Neural progenitor cell (in vitro differentiated cells): Measurements from ENCODE around the gene SENP1. TPM values are rescaled to one million over a fixed set of nuclear protein-coding genes. Genes with fewer than 3 reads are reported as not detected.

Experiments used
- DNase-seq: peaks from one replicate; pipeline ENCODE4 v3.0.0-alpha.2; 2016; ENCODE audit warnings: low spot score
- H2AFZ ChIP-seq: fragments of 200-600 bp; sonication (generic); replicated peaks from 2 replicates; pipeline ENCODE4 v1.6.1; 2016; ENCODE audit warnings: antibody characterized with exemption
- H3F3A ChIP-seq: fragments of 200-600 bp; sonication (generic); 2 replicates; pipeline ENCODE4 v1.6.1; 2016; ENCODE audit warnings: antibody characterized with exemption, low read depth
- H3K27ac ChIP-seq: fragments of 200-600 bp; sonication (generic); 2 replicates; pipeline ENCODE4 v1.5.1; 2016; ENCODE audit warnings: mild to moderate bottlenecking
- H3K27me3 ChIP-seq: fragments of 200-600 bp; sonication (generic); 2 replicates; pipeline ENCODE4 v1.6.1; 2016; ENCODE audit warnings: mild to moderate bottlenecking, moderate library complexity
- H3K36me3 ChIP-seq: fragments of 200-600 bp; sonication (generic); 2 replicates; pipeline ENCODE4 v1.5.1; 2016
- H3K4me1 ChIP-seq: fragments of 200-600 bp; sonication (generic); 2 replicates; pipeline ENCODE4 v1.6.1; 2016; ENCODE audit warnings: mixed run types
- H3K4me2 ChIP-seq: fragments of 200-600 bp; sonication (generic); 2 replicates; pipeline ENCODE4 v1.6.1; 2016
- H3K4me3 ChIP-seq: fragments of 200-600 bp; sonication (generic); 2 replicates; pipeline ENCODE4 v1.5.1; 2016
- H3K79me2 ChIP-seq: fragments of 200-600 bp; sonication (generic); 2 replicates; pipeline ENCODE4 v1.6.1; 2016; ENCODE audit warnings: low read depth
- H3K9ac ChIP-seq: fragments of 200-600 bp; sonication (generic); 2 replicates; pipeline ENCODE4 v1.6.1; 2016
- H3K9me3 ChIP-seq: fragments of 200-600 bp; sonication (generic); 2 replicates; pipeline ENCODE4 v1.5.1; 2016; ENCODE audit warnings: low read depth
- H4K20me1 ChIP-seq: fragments of 200-600 bp; sonication (generic); 2 replicates; pipeline ENCODE4 v1.6.1; 2016; ENCODE audit warnings: low read depth
- H3K27ac Mint-ChIP-seq: 3 replicates; pipeline ENCODE4 v1.8.0; 2021; ENCODE audit warnings: mixed read lengths
- H3K27me3 Mint-ChIP-seq: 2 replicates; pipeline ENCODE4 v1.8.0; 2022; ENCODE audit warnings: low read depth, mild to moderate bottlenecking, inconsistent platforms, moderate library complexity, mixed read lengths; ENCODE audit not compliant: insufficient read depth
- H3K36me3 Mint-ChIP-seq: 3 replicates; pipeline ENCODE4 v1.8.0; 2021; ENCODE audit warnings: mixed read lengths
- H3K4me1 Mint-ChIP-seq: 3 replicates; pipeline ENCODE4 v1.8.0; 2021; ENCODE audit warnings: mixed read lengths
- H3K4me3 Mint-ChIP-seq: 3 replicates; pipeline ENCODE4 v1.8.0; 2021; ENCODE audit warnings: mild to moderate bottlenecking, moderate library complexity, mixed read lengths
- H3K9me3 Mint-ChIP-seq: 3 replicates; pipeline ENCODE4 v1.8.0; 2020; ENCODE audit warnings: mixed read lengths
- EZH2 ChIP-seq: fragments of 200-600 bp; sonication (generic); IDR thresholded peaks from 2 replicates; pipeline ENCODE4 v1.6.1; 2017; ENCODE audit warnings: antibody characterized with exemption, mild to moderate bottlenecking, moderate library complexity
- EZH2phosphoT487 ChIP-seq: fragments of 200-600 bp; sonication (generic); IDR thresholded peaks from 2 replicates; pipeline ENCODE4 v1.6.1; 2017; ENCODE audit warnings: antibody characterized with exemption
- total RNA-seq: library from RNA; depleted of rRNA; stranded (reverse); fragments of >200 nt; gene quantifications from 2 replicates; pipeline ENCODE4 v1.2.3, GENCODE V29; 2015; ENCODE audit warnings: low replicate concordance
- TF ChIP-seq, protein P1 (sequence below): fragments of 200-600 bp; sonication (generic); IDR thresholded peaks from 2 replicates; pipeline ENCODE4 v1.5.1; 2017; ENCODE audit warnings: antibody characterized with exemption, mild to moderate bottlenecking

The SENP1 gene
- total RNA-seq, 1 donor from 2014 or later = 89.9 TPM

DNA sequence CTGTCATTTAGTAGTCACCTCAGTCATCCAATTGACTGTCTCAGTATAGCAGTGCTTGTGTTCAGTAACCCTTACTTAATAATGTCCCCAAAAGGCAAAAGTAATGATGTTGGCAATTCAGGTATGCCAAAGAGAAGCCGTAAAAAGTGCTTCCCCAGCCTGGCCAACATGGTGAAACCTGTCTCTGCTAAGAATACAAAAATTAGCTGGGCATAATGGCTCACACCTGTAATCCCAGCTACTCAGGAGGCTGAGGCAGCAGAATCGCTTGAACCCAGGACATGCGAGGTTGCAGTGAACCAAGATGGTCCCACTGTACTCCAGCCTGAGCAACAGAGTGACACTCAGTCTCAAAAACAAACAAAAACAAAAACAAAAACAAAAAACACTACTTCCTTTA is 33.6 kb downstream of the SENP1 start:
- peaks cover 10% of the 10 kb centered on the region for H3K36me3 ChIP-seq
- no peaks in the 10 kb centered on the region for H3K9me3 ChIP-seq
- Mint-ChIP-seq H3K4me1 (no peaks in the 10 kb centered on the region), H3K27ac (no peak overlapping the region), H3K9me3 (no peaks in the 10 kb centered on the region), H3K36me3 (peaks cover 15% of the 10 kb centered on the region), H3K27me3 (no peaks in the 10 kb centered on the region), H3K4me3 (no peak overlapping the region)
- no peaks in the 10 kb centered on the region for H4K20me1 ChIP-seq
- TF ChIP-seq, protein P1, sequence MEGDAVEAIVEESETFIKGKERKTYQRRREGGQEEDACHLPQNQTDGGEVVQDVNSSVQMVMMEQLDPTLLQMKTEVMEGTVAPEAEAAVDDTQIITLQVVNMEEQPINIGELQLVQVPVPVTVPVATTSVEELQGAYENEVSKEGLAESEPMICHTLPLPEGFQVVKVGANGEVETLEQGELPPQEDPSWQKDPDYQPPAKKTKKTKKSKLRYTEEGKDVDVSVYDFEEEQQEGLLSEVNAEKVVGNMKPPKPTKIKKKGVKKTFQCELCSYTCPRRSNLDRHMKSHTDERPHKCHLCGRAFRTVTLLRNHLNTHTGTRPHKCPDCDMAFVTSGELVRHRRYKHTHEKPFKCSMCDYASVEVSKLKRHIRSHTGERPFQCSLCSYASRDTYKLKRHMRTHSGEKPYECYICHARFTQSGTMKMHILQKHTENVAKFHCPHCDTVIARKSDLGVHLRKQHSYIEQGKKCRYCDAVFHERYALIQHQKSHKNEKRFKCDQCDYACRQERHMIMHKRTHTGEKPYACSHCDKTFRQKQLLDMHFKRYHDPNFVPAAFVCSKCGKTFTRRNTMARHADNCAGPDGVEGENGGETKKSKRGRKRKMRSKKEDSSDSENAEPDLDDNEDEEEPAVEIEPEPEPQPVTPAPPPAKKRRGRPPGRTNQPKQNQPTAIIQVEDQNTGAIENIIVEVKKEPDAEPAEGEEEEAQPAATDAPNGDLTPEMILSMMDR = no peak
- TF ChIP-seq EZH2phosphoT487 (no peak), EZH2 (no peak)
- H2AFZ ChIP-seq = no peak overlapping the region
- H3K79me2 ChIP-seq = no peaks in the 10 kb centered on the region
- no peak for DNase-seq
- H3K9ac ChIP-seq = no peak overlapping the region
- H3K27ac ChIP-seq = no peak overlapping the region
- H3K4me3 ChIP-seq = no peak overlapping the region
- no peaks in the 10 kb centered on the region for H3F3A ChIP-seq
- H3K27me3 ChIP-seq = no peaks in the 10 kb centered on the region
- no peak overlapping the region for H3K4me2 ChIP-seq
- no peaks in the 10 kb centered on the region for H3K4me1 ChIP-seq

DNA sequence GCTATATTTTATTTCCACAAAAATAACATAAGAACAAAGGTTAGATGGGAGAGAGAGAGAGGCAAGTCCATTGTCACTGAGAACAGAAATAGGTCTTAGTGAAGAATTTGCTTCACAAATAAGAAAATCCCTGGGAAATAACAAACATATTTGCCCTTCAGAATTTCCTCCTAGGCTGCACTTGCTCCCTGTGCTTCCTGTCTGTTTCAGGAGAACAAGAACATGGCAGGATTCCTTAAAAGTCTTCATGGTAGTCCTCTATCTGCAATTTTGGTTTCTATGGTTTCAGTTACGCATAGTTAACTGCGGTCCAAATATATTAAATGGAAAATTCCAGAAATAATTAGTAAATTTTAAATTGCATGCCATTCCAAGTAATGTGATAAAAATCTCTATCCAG is 34.1 kb downstream of the SENP1 start:
- Mint-ChIP-seq H3K27me3 (no peaks in the 10 kb centered on the region), H3K4me3 (no peak overlapping the region), H3K36me3 (peaks cover 15% of the 10 kb centered on the region), H3K9me3 (no peaks in the 10 kb centered on the region), H3K27ac (no peak overlapping the region), H3K4me1 (no peaks in the 10 kb centered on the region)
- Histone ChIP-seq H2AFZ (no peak overlapping the region), H4K20me1 (no peaks in the 10 kb centered on the region), H3F3A (no peaks in the 10 kb centered on the region), H3K4me1 (no peaks in the 10 kb centered on the region), H3K9ac (no peak overlapping the region), H3K27ac (no peak overlapping the region), H3K4me3 (no peak overlapping the region), H3K9me3 (no peaks in the 10 kb centered on the region), H3K36me3 (peaks cover 10% of the 10 kb centered on the region), H3K4me2 (no peak overlapping the region), H3K27me3 (no peaks in the 10 kb centered on the region), H3K79me2 (no peaks in the 10 kb centered on the region)
- TF ChIP-seq EZH2 = no peak
- no peak for TF ChIP-seq EZH2phosphoT487
- TF ChIP-seq, protein P1 = no peak
- no peak for DNase-seq

DNA sequence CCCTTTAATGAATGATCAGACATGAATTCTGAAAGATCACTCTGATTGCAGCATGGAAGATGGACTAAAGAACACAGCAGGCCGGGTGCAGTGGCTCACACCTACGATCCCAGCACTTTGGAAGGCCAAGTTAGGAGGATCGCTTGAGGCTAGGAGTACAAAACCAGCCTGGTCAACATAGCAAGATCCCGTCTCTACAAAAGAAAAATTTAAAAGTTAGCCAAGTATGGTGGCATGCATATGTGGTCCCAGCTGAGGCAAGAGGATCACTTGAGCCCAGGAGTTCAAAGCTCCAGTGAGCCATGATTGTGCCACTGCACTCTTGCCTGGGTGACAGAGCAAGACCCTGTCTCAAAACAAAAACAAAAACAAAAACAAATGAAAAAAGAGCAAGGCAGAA is 35.1 kb downstream of the SENP1 start:
- no peaks in the 10 kb centered on the region for H3K27me3 ChIP-seq
- no peaks in the 10 kb centered on the region for H3K27me3 Mint-ChIP-seq
- no peaks in the 10 kb centered on the region for H3K4me1 ChIP-seq
- H2AFZ ChIP-seq = no peak overlapping the region
- DNase-seq = no peak
- H3K27ac Mint-ChIP-seq = no peak overlapping the region
- H3K36me3 Mint-ChIP-seq = peaks cover 15% of the 10 kb centered on the region
- no peak for TF ChIP-seq EZH2
- TF ChIP-seq, protein P1 = no peak
- TF ChIP-seq EZH2phosphoT487 = no peak
- H3F3A ChIP-seq = no peaks in the 10 kb centered on the region
- H3K4me1 Mint-ChIP-seq = no peaks in the 10 kb centered on the region
- no peaks in the 10 kb centered on the region for H3K79me2 ChIP-seq
- H3K27ac ChIP-seq = no peak overlapping the region
- no peaks in the 10 kb centered on the region for H4K20me1 ChIP-seq
- H3K4me2 ChIP-seq = no peak overlapping the region
- no peak overlapping the region for H3K9ac ChIP-seq
- H3K36me3 ChIP-seq = peaks cover 16% of the 10 kb centered on the region
- no peaks in the 10 kb centered on the region for H3K9me3 ChIP-seq
- no peak overlapping the region for H3K4me3 ChIP-seq
- no peak overlapping the region for H3K4me3 Mint-ChIP-seq
- H3K9me3 Mint-ChIP-seq = no peaks in the 10 kb centered on the region

DNA sequence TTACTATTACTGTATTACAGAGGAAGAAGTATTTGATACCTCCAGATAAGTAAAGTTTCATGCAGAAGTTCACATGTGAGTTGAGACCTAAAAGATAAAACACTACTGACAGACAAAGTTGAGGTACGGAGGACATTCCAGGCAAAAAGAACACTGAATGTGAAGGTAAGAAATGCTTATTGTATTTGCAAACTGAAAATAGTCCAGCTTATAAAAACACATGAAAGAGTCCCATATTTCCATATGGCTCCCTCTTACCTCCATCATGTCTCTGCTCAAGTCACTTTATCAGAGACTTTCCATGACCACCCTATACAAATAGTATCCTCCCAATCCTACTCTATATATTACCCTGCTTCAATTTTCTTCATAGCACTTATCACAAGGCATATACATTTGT is 35.8 kb downstream of the SENP1 start:
- peaks cover 17% of the 10 kb centered on the region for H3K36me3 Mint-ChIP-seq
- Histone ChIP-seq H2AFZ (no peak overlapping the region), H3K4me2 (no peak overlapping the region), H4K20me1 (no peaks in the 10 kb centered on the region), H3K9me3 (no peaks in the 10 kb centered on the region), H3K9ac (no peak overlapping the region), H3K36me3 (peaks cover 17% of the 10 kb centered on the region), H3K4me1 (no peaks in the 10 kb centered on the region), H3K79me2 (no peaks in the 10 kb centered on the region), H3K4me3 (no peak overlapping the region), H3K27ac (no peak overlapping the region), H3F3A (no peaks in the 10 kb centered on the region), H3K27me3 (no peaks in the 10 kb centered on the region)
- no peaks in the 10 kb centered on the region for H3K9me3 Mint-ChIP-seq
- no peaks in the 10 kb centered on the region for H3K27me3 Mint-ChIP-seq
- no peak overlapping the region for H3K4me3 Mint-ChIP-seq
- no peak overlapping the region for H3K27ac Mint-ChIP-seq
- H3K4me1 Mint-ChIP-seq = no peaks in the 10 kb centered on the region
- TF ChIP-seq EZH2 (no peak), EZH2phosphoT487 (no peak)
- TF ChIP-seq, protein P1 = no peak
- DNase-seq = no peak
